HG02981 (cell line): Measurements from ENCODE around the gene IFNLR1.

Experiments used
- ATAC-seq: cut with Tn5 transposase; IDR thresholded peaks from one replicate; pipeline ENCODE4 v1.9.1; 2021; ENCODE audit warnings: mild to moderate bottlenecking, moderate library complexity; ENCODE audit not compliant: unreplicated experiment

IFNLR1 gene

DNA sequence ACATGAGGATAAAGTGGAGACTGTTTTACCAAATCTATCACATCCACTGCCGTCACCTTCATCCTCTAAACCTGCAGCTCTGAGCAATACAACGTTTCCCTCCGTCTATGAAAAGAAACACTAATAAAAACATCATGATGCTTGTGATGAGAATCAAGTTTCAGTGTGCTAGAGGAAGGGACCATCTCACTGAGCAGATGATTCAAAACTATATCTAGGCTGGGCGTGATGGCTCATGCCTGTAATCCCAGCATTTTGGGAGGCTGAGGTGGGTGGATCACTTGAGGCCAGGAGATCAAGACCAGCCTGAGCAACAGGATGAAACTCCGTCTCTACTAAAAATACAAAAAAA lies 60.4 kb downstream of the IFNLR1 start:
- ATAC-seq = no peak

DNA sequence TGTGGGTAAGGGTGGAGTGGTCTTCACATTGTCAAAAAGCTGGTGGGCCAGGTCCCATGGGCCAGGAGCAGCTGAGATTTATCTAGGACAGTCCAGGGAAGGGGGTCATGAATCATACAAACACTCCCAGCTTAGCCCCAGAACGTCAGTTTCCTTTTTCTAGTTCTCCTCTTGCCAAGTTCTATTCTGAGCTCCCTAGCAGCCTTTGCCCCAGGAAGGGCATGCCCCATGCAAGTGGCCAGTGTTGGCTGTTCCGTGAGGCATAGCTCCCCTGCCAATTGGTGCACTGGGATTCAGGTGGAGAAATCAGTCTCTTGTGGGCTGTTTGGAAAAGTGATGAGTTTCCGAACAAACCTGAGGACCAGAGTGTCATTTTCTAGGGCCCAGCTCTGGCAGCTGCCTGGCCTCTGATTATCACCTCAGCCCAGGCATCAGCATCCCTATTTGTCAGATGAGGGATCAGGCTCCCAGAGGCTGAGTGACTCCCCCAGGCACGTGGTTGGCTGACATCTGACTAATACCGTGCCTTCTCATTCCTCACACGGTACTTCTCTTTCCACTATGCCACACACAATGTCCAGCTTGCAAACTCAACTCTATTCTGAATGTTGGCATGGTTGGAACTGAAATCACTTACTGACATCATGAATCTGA lies 60.9 kb downstream of the IFNLR1 start:
- ATAC-seq = no peak

DNA sequence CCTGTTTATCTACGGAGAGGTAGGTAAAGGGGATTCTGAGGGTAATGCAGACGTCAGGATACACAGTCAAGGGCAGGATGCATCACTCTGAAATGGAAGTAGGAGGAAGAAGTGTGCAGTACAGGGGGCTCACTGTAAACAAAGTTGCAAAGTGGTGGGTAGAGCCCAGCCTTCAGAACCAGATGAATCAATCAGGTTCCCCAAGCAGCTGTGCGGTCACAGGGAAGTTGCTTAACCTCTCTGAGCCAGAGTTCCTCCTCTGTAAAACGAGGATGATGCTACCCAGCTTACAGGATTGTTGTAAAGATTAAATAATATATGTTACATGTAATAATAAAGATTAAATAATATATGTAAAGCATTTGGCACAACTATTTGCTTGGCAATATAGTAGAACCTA lies 61.6 kb downstream of the IFNLR1 start:
- ATAC-seq = no peak

DNA sequence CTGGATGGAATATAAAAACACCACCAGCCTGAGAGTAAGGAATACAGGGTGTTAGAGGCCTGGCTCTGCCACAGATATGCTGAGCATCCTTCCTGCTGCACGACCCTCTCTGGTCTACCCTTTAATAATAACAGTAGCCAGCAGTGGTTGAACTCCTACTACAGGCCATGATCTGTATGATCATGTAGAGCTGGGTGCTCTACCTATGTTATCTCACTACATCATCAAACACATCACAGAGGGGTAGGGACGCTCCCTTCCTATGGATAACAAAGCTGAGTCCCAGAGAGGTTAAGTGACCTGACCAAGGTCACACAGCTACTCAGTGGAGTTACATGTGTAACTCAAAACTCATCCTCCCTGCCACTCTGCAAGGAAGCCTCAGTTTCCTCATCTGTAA lies 62.1 kb downstream of the IFNLR1 start:
- no peak for ATAC-seq

DNA sequence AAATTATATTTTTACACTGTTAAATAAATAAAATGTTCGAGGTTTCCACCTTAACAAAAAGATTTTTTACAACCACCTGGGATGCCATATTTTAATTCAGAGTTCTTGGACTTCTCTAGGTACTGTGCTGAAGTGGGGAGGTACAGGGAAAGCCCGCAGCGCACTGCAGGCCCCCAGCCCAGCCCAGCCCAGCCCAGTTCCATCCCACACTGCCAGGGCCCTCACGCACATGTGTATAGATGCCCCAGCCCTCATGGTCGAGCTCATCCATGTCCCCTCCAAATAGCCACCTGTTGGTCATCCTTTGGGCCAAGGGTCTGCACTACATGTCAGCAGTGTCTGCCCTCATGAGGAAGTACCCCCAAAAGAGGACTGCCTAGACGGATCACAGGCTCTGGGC lies 63.5 kb downstream of the IFNLR1 start:
- no peak for ATAC-seq

DNA sequence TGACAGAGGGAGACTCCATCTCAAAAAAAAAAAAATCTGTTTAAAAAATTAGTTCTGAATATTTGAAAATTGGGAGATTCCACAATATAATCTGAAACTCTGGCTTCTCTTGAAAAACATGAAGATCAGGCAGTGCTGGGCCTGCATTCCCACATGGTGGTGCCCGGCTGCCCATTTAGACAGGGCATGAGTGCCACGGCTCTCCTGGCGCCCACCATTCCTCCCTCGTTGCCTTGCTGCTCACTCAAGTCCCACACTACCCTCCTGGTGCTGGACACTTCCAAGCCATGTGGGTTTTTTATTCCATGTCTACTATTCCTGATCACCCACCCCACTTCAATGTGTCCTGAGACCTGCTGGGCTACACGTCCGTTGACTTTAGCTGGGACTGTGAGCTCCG lies 64.3 kb downstream of the IFNLR1 start:
- ATAC-seq = no peak

DNA sequence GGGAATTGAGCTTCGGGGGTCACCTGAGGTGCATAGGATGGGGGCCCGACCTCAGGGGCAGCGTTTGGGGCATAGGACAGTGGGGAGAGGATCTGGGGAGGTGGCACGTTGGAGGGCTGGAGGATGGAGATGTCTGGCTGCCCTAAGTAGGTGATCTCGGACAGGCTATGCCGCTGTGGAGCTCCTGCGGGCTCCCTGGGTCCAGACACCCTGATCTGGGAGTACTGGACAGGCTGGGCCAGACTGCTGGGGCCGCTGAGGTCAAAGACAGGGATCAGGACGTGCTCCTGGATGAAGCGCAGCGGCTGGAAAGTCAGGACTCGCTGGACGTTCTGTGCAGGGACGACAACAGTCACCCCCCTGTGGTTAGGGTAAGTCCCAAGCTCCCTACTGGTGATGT lies 65.7 kb downstream of the IFNLR1 start:
- no peak for ATAC-seq

DNA sequence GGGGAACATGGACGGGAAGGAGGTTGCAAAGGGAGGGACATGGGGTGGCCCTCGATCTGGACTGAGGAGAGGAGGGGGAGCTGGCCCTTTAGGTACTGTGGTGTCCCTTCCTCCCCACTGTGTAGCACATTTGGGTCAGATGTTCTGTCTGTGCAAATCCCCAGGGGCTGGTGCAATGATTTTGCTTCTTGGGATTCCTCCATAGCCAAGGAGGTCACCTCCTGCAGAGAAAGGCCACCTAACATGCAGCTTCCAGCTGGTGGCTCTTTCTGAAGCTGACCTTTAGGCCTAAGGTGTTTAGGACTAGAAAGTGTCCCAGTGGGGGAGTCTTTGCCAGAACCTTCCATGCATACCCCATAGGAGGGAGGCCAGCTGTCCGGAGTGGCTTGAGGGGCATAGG lies 66.1 kb downstream of the IFNLR1 start:
- ATAC-seq = no peak

DNA sequence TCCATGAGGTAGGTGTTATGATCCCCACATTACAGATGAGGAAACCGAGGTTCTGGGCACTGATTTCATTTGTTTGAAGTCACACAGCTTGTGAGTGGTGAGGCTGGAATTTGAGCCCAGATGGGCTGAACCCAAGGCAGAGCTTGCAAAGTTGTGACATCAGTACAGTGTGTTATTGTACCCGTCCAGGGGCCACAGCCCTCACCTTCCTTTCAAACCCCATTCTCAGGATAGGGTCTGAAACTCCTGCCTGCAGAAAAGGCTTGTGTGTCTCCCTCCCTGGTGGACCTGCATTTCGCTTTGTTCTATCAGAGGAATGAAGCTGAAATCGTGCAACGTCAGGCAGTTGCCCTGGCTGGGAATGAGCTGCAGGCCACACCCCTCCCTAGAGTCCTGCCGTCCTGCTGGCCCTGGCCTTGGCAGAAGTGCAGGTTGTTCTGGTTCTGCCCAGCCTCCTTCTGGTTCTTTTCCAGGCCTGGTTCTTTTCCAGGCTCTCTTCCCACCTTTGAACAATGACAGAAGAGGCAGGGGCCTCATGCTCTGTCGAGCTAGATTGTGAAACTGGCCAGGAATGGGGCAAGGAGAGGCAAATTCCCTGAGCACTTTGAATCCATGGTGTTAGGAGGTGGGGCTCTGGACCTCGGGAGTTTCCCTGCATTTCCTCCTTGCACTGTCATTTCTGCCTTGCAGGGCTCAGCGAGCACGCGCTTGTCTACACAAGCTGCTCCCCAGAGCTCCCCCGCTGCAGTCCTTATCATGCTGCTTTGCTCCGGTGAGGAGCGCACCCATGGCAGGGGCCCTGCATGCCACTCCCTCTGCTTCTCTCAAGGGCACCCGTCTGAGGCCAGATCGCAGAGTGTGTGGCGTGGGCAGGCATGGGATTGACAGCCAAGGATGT lies 67.0 kb downstream of the IFNLR1 start:
- ATAC-seq = no peak

DNA sequence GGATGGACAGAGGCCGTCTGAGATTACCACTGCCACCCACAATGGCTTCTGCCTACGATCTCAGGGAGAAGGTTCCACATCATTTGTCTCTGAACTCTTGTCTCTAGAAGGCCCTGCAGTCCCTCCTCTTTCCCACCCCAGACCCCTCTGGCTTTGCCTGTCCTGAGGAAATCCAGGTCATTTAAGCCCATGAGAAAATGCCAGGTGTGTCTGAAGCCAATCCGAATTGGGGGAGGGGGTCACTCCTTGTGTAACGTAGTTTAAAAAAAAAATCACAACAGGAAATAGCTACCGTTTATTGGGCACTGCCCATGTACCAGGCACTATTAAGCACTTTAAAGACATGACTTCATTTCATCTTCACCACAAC lies 67.6 kb downstream of the IFNLR1 start:
- no peak for ATAC-seq

DNA sequence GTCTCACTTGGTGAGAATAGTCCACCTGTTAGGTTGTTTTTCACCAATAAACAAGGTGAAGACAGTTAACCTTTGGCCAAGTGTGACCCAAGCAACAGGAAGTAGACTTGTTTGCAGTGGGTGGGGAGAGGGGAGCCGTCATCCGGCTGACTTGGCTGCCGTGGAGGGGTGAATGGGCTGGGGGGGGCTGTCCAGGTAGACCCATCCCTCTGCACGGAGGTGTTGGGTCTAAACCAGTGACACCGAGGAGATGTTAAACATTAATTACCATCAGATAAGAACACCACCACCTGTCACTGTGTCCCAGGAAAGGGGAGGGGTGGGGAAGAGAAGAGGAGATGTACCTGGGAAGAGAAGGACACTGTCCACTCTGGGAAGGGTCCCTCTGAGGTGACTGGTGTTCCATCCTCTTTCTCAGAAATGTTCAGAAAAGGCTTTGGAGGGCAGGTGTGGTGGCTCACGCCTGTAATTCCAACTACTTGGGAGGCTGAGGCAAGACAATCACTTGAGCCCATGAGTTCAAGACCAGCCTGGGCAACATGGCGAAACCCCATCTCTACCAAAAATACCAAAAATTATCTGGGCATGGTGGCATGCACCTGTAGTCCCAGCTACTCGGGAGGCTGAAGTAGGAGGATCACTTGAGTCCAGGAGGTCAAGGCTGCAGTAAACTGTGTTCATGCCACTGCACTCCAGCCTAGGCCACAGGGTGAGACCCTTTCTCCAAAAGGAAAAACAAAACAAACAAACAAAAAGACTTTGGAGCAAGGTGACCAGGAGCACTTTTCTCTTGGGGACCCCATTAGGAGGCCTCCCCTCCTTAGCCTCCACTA lies 68.5 kb downstream of the IFNLR1 start:
- no peak for ATAC-seq

DNA sequence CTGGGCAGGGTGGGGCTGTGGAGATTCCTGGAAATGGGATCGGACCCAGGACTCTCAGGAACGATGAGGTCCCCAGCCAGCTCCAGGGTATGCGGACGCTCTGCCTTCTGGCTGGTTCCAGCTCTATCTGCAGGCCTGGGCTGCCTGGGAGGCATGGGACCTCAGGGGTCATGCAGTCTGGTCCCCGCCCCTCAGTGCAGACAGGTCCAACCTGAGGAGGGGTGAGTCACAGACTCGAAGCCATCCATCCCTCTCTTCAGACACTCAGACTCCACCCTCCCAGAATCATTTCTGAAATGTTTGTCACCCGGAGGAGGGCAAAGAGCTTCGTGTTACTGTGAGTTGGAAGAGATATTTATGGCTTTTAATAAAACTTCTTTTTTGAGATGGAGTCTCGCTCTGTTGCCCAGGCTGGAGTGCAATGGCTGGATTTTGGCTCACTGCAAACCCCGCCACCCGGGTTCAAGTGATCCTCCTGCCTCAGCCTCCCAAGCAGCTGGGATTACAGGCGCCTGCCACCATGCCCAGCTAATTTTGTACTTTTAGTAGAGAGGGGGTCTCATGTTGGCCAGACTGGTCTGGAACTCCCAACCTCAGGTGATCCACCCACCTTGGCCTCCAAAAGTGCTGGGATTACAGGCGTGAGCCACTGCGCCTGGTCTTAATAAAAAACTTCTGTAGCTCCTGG lies 69.2 kb downstream of the IFNLR1 start:
- ATAC-seq = no peak

DNA sequence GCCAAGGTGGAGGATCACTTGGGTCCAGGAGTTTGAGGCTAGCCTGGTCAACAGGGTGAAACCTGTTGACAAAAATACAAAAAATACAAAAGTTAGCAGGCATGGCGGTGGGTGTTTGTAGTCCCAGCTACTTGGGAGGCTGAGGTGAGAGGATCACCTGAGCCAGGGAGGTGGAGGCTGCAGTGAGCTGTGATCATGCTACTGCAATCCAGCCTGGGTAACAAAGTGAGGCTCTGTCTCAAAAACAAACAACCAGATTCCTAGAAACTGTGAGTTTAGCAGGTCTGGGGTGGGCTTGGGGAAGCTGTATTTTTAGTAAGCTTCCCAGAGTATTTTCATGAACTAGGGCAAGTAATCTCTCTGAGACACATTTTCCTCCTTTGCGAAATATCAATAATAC lies 70.0 kb downstream of the IFNLR1 start:
- ATAC-seq = no peak

DNA sequence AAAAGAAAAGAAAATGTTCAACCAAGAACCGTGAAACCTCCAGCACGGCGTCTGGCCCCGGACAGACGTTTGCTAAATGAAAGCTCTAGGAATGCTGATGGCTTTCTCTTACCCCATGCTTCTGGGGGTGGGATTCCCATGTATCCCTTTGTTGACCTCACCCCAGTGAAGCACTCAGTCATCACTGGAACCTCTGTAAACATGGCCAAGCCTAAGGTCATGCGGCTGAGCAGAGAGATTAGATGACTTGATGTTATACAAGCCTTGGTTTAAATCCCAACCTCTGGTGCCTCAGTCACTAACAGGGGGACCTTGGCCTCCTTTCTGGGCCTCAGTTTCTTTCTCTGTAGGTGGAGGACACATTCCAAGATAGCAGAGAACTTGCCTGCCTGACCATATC lies 72.3 kb downstream of the IFNLR1 start:
- ATAC-seq = no peak

DNA sequence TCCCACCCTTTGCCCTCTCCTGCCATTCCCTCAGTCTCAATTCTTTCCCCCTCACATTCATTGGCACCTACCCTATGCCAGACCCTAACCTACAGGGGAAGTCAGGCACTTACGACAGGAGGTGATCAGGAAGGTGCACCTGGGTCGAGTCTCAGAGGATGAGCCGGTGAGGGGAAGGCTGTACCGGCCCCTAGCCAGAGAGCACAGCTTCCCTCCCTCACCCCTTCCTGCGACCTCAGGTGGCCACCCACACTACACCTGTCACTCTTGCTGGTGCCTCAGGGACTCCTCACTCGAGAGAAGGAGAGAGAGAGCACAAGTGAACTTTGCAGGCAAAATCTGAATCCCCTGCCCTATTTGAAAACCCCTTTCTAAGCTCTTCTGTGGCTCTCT lies 73.5 kb downstream of the IFNLR1 start:
- no peak for ATAC-seq

DNA sequence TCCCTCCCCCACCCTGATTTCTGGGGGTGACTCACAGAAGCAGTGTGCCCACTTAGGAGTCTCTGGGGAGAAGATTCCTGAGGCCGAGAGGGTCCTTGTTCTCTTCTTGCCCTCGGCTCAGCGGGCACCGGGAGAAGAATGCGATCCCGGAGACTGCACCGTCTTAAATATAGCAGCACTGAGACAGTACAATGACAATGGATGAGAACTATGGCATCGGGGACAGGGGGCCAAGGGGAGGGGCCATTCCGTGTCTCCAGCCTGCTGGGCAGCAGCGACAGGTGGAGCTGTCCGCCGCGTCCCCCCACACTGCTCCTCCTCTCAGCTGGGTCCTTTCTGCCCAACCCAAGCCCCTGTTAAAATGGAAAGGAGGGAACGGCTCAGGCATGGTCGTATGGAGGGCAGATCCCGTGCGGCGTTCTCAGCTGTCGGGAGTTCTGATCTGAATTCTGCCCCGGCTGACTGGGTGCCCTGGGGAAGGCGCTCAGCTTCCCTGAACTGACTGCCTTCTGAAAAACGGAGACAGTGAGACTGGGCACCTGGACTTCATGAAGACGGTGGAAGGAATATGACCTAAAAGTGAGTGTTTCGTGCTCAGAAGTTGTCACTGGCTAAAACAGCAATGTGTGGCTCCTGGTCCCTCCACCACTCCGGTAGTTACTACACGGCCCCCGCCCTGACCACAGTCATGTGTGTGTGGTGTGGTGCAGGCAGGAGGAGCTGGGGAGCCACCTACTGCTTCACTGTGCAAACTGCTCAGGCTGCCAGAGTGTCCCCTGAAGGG lies 74.9 kb downstream of the IFNLR1 start, which contains the start of gene MYOM3:
TSS of gene MYOM3 (minus strand) at position 140 of the 784 bp plus-strand sequence. CDS start 3,499 bp downstream, outside the sequence.
- no peak for ATAC-seq

DNA sequence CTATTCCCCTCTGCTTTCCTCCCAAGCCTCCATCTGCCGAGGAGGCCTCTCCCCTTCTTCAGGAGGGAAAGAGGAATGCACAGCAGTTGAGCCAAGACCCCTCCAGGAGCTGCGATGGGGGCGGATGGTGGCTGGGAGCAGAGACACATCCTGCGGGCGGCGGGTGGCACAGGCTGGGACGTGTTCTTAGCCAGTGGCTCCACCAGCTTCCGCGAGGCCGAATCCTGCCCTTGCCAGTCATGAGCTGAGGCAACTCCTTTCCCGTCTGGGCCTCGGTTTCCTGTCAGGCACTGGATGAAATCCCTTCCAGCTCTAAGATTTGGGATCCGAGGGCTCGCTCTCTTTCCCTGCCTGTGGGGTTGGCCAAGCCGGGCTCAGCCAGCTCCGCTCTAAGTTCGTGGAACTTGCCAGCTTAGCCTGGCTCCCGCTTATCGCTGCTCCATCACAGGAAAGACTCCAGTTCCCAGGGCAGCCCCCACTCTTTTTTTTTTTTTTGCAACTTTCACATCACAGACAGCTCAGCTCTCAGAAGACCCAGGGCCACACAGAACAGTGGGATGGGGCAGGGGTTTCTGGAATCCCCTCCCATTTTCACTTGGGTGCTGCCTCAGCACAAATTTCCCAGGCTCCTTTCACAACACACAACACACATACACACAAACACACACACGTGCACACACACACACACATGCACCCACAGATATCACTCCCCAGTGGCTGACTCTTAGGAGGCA lies 75.7 kb downstream of the IFNLR1 start:
- no peak for ATAC-seq

DNA sequence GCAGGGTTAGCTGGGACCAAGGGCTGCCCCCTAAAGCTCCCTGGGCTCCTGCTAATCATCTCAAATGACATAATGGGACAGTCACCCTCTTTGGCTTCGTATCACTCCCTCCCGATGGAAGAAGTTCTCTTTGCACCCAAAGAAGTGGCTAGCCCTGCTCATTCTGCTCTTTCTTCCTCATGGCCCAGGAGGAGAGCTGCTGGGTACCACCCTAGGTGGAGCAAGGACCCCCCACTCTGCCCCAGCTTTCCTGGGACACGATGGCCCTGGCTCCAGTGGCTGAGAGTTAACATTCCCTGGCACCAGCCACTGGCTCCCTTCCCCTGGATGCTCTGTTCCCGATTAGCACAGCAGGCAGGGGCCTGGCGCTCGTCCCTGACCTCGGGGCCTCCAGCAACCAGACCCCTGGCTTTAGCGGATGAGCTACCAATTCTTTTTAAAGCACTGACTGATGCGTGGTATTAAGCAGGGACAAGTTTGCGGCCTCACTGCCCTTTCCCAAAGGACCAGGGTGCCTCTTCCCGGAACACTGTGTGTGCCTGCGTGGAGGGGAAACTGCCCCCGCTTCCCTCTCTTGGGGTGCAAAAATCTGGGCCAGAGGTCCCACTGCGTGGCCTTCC lies 76.3 kb downstream of the IFNLR1 start:
- ATAC-seq = no peak
